Measurements from ENCODE around the gene OPCML.

DNA sequence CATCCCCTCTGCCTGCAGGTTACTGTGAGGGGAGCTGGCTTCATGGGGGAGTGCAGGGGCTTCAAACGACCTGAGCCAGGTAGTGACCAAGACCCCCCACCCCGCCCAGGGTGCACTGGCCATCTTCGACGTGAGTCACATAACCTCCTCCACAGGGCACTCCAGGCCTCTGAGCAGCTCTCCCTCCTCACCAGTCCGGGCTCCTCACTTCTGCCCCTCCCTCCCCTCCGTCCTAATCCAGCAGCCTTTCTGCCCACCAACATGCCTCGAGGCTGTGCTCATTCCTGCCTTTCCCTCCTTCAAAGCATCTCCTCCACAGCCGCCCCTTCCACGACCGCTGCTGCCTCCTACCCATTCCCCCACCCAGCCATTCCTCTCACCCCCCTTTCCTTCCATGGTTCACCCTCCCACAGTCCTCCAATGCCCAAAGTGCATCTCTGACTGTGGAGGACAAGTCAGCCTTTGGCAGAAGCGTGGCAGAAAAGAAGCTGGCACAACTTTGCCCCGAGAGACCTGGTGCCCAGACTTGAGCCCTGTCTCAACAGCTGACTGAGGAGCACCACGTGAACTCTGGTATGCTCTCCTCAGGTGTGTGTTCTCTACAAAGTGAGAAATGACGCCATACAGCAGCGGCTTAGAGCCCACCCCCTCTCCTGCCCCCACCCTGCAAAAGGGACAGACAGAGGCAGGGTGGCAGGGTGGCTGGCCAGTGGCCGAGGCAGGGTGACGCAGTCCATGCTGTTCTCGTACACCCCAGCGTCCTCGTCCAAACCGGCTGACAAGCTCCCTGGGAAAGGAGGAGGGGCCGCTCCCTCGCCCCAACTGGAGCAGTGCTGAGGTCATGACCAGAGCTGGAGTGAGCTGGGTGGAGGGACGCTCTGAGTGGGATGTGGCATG lies 30.4 kb downstream of the OPCML start:
- TF ChIP-seq CTCF (IDR thresholded peaks at IDR 0.05) = no peak
- no peak for TF ChIP-seq POLR2AphosphoS5 (IDR thresholded peaks at IDR 0.05)
- no peak for TF ChIP-seq EP300 (IDR thresholded peaks at IDR 0.05)
- TF ChIP-seq POLR2A (IDR thresholded peaks at IDR 0.05; ENCODE audit: low read depth) = no peak

All from esophagus muscularis mucosa (tissue), 4 donors.